Neuronal stem cell (in vitro differentiated cells): ENCODE results near the gene DPYSL5.

Experiments
- DNase-seq: peaks from one replicate; pipeline ENCODE4 v3.0.0-alpha.2; 2013; ENCODE audit warnings: low spot score
- H2AFZ ChIP-seq: one replicate; pipeline ENCODE4 v1.6.1; 2013; ENCODE audit warnings: mild to moderate bottlenecking, low read length, inconsistent platforms
- H2AK5ac ChIP-seq: 2 replicates; pipeline ENCODE4 v1.6.1; 2013; ENCODE audit warnings: low read depth, mild to moderate bottlenecking, inconsistent platforms, low read length, moderate library complexity, mixed read lengths
- H2BK120ac ChIP-seq: 2 replicates; pipeline ENCODE4 v1.6.1; 2013; ENCODE audit warnings: low read depth, mild to moderate bottlenecking, inconsistent platforms, low read length, moderate library complexity, mixed read lengths
- H2BK12ac ChIP-seq: one replicate; pipeline ENCODE4 v1.6.1; 2013; ENCODE audit warnings: low read length, inconsistent platforms
- H2BK15ac ChIP-seq: 2 replicates; pipeline ENCODE4 v1.6.1; 2013; ENCODE audit warnings: mild to moderate bottlenecking, low read length, inconsistent platforms, mixed read lengths
- H2BK5ac ChIP-seq: one replicate; pipeline ENCODE4 v1.6.1; 2013; ENCODE audit warnings: inconsistent platforms, mild to moderate bottlenecking, low read length, moderate library complexity
- H3K14ac ChIP-seq: one replicate; pipeline ENCODE4 v1.6.1; 2013; ENCODE audit warnings: low read length, inconsistent platforms
- H3K18ac ChIP-seq: 2 replicates; pipeline ENCODE4 v1.6.1; 2013; ENCODE audit warnings: low read length, inconsistent platforms
- H3K23ac ChIP-seq: 2 replicates; pipeline ENCODE4 v1.6.1; 2013; ENCODE audit warnings: low read depth, mild to moderate bottlenecking, mixed read lengths, low read length, inconsistent platforms; ENCODE audit not compliant: poor library complexity
- H3K27ac ChIP-seq: replicated peaks from 3 replicates; pipeline ENCODE4 v1.5.1; 2013; ENCODE audit warnings: low read length, inconsistent platforms
- H3K27me3 ChIP-seq, 3 experiments: 2 replicates each; pipeline ENCODE4 v1.6.1; 2013; ENCODE audit warnings: low read length in 3 of 3, mild to moderate bottlenecking in 2 of 3, inconsistent platforms in 1 of 3, low read depth in 1 of 3, mixed read lengths in 1 of 3, moderate library complexity in 1 of 3; ENCODE audit not compliant: control insufficient read depth in 3 of 3, insufficient read depth in 3 of 3
- H3K36me3 ChIP-seq, 2 donors: replicated peaks in 1 of 2; 2 replicates each; pipeline ENCODE4 v1.6.1; 2013; ENCODE audit warnings: low read length in 2 of 2; ENCODE audit not compliant: control insufficient read depth in 2 of 2, insufficient read depth in 2 of 2
- H3K4ac ChIP-seq: 2 replicates; pipeline ENCODE4 v1.6.1; 2013; ENCODE audit warnings: inconsistent platforms, mild to moderate bottlenecking, low read length, moderate library complexity
- H3K4me1 ChIP-seq, 2 donors: 1 replicate in 1 of 2; 2 replicates in 1 of 2; pipeline ENCODE4 v1.6.1; 2013; ENCODE audit warnings: low read length in 2 of 2, low read depth in 1 of 2; ENCODE audit not compliant: control insufficient read depth in 2 of 2, insufficient read depth in 1 of 2
- H3K4me2 ChIP-seq: one replicate; pipeline ENCODE4 v1.6.1; 2013; ENCODE audit warnings: mild to moderate bottlenecking, low read length, inconsistent platforms; ENCODE audit not compliant: insufficient read depth, poor library complexity, severe bottlenecking
- H3K4me3 ChIP-seq, 2 donors: 2 replicates each; pipeline ENCODE4 v1.5.1; 2013; ENCODE audit warnings: low read length in 2 of 2, mild to moderate bottlenecking in 2 of 2, inconsistent platforms in 1 of 2, moderate library complexity in 1 of 2
- H3K79me1 ChIP-seq: one replicate; pipeline ENCODE4 v1.6.1; 2013; ENCODE audit warnings: low read depth, mild to moderate bottlenecking, inconsistent platforms, low read length, moderate library complexity
- H3K9ac ChIP-seq: one replicate; pipeline ENCODE4 v1.6.1; 2013; ENCODE audit warnings: mild to moderate bottlenecking, low read depth, low read length, inconsistent platforms; ENCODE audit not compliant: poor library complexity
- H3K9me3 ChIP-seq, 2 donors: replicated peaks in 1 of 2; 2 replicates each; pipeline versions ENCODE3 to v1.6.1; 2013; ENCODE audit warnings: low read length in 2 of 2, mild to moderate bottlenecking in 2 of 2, inconsistent platforms in 1 of 2, low read depth in 1 of 2, mixed read lengths in 1 of 2, moderate library complexity in 1 of 2; ENCODE audit not compliant: control insufficient read depth in 2 of 2, insufficient read depth in 1 of 2
- H4K8ac ChIP-seq: one replicate; pipeline ENCODE4 v1.6.1; 2013; ENCODE audit warnings: low read depth, mild to moderate bottlenecking, inconsistent platforms, low read length, moderate library complexity
- H4K91ac ChIP-seq: one replicate; pipeline ENCODE4 v1.6.1; 2013; ENCODE audit warnings: low read length, low read depth, mild to moderate bottlenecking, inconsistent platforms; ENCODE audit not compliant: poor library complexity
- WGBS, 2 donors: extraction: QIAGEN DNeasy Blood & Tissue Kit; methylation state at CpG; one replicate each; pipeline ENCODE4 v1.1.7; 2013; ENCODE audit warnings: missing lambda C conversion rate in 2 of 2, mixed read lengths in 1 of 2; ENCODE audit not compliant: insufficient read length in 2 of 2, insufficient replicate concordance in 1 of 2; ENCODE audit errors: extremely low coverage in 2 of 2; 5-methylcytosine and 5-hydroxymethylcytosine counted together

The DPYSL5 gene

GRCh38 chr2:26849056-26849999 is 1.4 kb downstream of the DPYSL5 start:
- Histone ChIP-seq H3K4ac (peak overlapping the region; percentile 90), H2AFZ (peak overlapping the region; percentile 89), H3K9me3 (no peaks in the 10 kb centered on the region), H4K91ac (peak overlapping the region; percentile 82), H4K8ac (no peak overlapping the region), H3K27me3 (peaks cover 0 to 14% (median 3%) of the 10 kb centered on the region in 3 experiments), H2BK15ac (peak overlapping the region; percentile 83), H2BK5ac (peak overlapping the region; percentile 89), H3K18ac (peak overlapping the region; percentile 98), H2AK5ac (peak overlapping the region; percentile 95), H3K23ac (peak overlapping the region; percentile 82), H3K4me1 (peaks cover 21 to 31% of the 10 kb centered on the region in 2 donors), H3K27ac (peak overlapping the region; percentile 53), H3K14ac (peak overlapping the region; percentile 77), H2BK120ac (peak overlapping the region; percentile 67), H3K79me1 (peaks cover 2% of the 10 kb centered on the region), H3K4me2 (peak overlapping the region; percentile 98), H3K9ac (peak overlapping the region; percentile 97), H2BK12ac (peak overlapping the region; percentile 78), H3K4me3 (peak overlapping the region; percentile 90 to 99), H3K36me3 (peaks cover 3 to 41% of the 10 kb centered on the region in 2 donors)
- peak; percentile 62 for DNase-seq
- WGBS, 2 donors = no CpG with 5 or more reads among the region's 75 CpGs

GRCh38 chr2:26850000-26850431 is 2.1 kb downstream of the DPYSL5 start:
- DNase-seq = no peak
- Histone ChIP-seq H3K9ac (peak overlapping the region; percentile 97), H4K8ac (no peak overlapping the region), H3K4ac (no peak overlapping the region), H2AFZ (peak overlapping the region; percentile 89), H2AK5ac (peak overlapping the region; percentile 95), H2BK12ac (no peak overlapping the region), H2BK120ac (peak overlapping the region; percentile 17), H3K14ac (no peak overlapping the region), H2BK5ac (peak overlapping the region; percentile 70), H3K4me1 (peaks cover 21 to 31% of the 10 kb centered on the region in 2 donors), H2BK15ac (no peak overlapping the region), H4K91ac (peak overlapping the region; percentile 66), H3K79me1 (peaks cover 2% of the 10 kb centered on the region), H3K18ac (peak overlapping the region; percentile 98), H3K27ac (no peak overlapping the region), H3K4me2 (peak overlapping the region; percentile 98), H3K4me3 (peak overlapping the region; percentile 90 to 99), H3K27me3 (peaks cover 0 to 11% (median 3%) of the 10 kb centered on the region in 3 experiments), H3K23ac (peak overlapping the region; percentile 48), H3K36me3 (peaks cover 3 to 44% of the 10 kb centered on the region in 2 donors), H3K9me3 (no peaks in the 10 kb centered on the region)
- WGBS, 2 donors = no CpG with 5 or more reads among the region's 25 CpGs

GRCh38 chr2:26850505-26850904 is 2.6 kb downstream of the DPYSL5 start:
- Histone ChIP-seq H3K79me1 (peaks cover 2% of the 10 kb centered on the region), H2BK5ac (peak overlapping the region; percentile 70), H2BK15ac (no peak overlapping the region), H3K18ac (no peak overlapping the region), H3K36me3 (peaks cover 3 to 44% of the 10 kb centered on the region in 2 donors), H3K23ac (no peak overlapping the region), H3K4me1 (peaks cover 23 to 34% of the 10 kb centered on the region in 2 donors), H3K27ac (no peak overlapping the region), H3K27me3 (peaks cover 0 to 6% (median 3%) of the 10 kb centered on the region in 3 experiments), H3K4me3 (peak overlapping the region in 1 of 2 donors; percentile 90), H3K4me2 (no peak overlapping the region), H3K14ac (no peak overlapping the region), H4K91ac (no peak overlapping the region), H4K8ac (no peak overlapping the region), H2BK12ac (no peak overlapping the region), H3K4ac (no peak overlapping the region), H2AK5ac (no peak overlapping the region), H3K9ac (no peak overlapping the region), H2AFZ (no peak overlapping the region), H3K9me3 (no peaks in the 10 kb centered on the region), H2BK120ac (no peak overlapping the region)
- DNase-seq = no peak
- no CpG with 5 or more reads among the region's 1 CpG for WGBS, 2 donors
